Smooth muscle cell (in vitro differentiated cells): ENCODE data around the gene MS4A6A. TPM values are rescaled to one million over a fixed set of nuclear protein-coding genes. Genes with fewer than 3 reads are reported as not detected.

ENCODE experiments used
- DNase-seq: peaks from one replicate; lab custom pipeline; 2025; ENCODE audit not compliant: unreplicated experiment; lab: John Stamatoyannopoulos, UW
- H2AFZ ChIP-seq: fragments of 200-600 bp; sonication (generic); 2 replicates; pipeline ENCODE4 v1.6.0; 2016; ENCODE audit warnings: antibody characterized with exemption, low read depth, mild to moderate bottlenecking
- H3F3A ChIP-seq: fragments of 200-600 bp; sonication (generic); 2 replicates; pipeline ENCODE4 v1.6.0; 2017; ENCODE audit warnings: antibody characterized with exemption, low read depth
- H3K27ac ChIP-seq: fragments of 200-600 bp; sonication (generic); 2 replicates; pipeline ENCODE4 v1.5.1; 2016; ENCODE audit warnings: low read depth, mild to moderate bottlenecking
- H3K27me3 ChIP-seq: fragments of 200-600 bp; sonication (generic); 2 replicates; pipeline ENCODE4 v1.6.1; 2016; ENCODE audit warnings: low read depth, mild to moderate bottlenecking
- H3K36me3 ChIP-seq: fragments of 200-600 bp; sonication (generic); 2 replicates; pipeline ENCODE4 v1.5.1; 2016; ENCODE audit warnings: low read depth
- H3K4me1 ChIP-seq: fragments of 200-600 bp; sonication (generic); 2 replicates; pipeline ENCODE4 v1.5.1; 2016; ENCODE audit warnings: low read depth
- H3K4me2 ChIP-seq: fragments of 200-600 bp; sonication (generic); 2 replicates; pipeline ENCODE4 v1.6.0; 2016; ENCODE audit warnings: mild to moderate bottlenecking
- H3K4me3 ChIP-seq: fragments of 200-600 bp; sonication (generic); 2 replicates; pipeline ENCODE4 v1.5.1; 2016; ENCODE audit warnings: mild to moderate bottlenecking
- H3K79me2 ChIP-seq: fragments of 200-600 bp; sonication (generic); 2 replicates; pipeline ENCODE4 v1.6.0; 2016; ENCODE audit warnings: low read depth, mild to moderate bottlenecking
- H3K9ac ChIP-seq: fragments of 200-600 bp; sonication (generic); 2 replicates; pipeline ENCODE4 v1.6.0; 2016; ENCODE audit warnings: low read depth
- H3K9me3 ChIP-seq: fragments of 200-600 bp; sonication (generic); replicated peaks from 2 replicates; pipeline ENCODE4 v1.5.1; 2016; ENCODE audit warnings: low read depth
- H4K20me1 ChIP-seq: fragments of 200-600 bp; sonication (generic); 2 replicates; pipeline ENCODE4 v1.6.0; 2016; ENCODE audit warnings: low read depth
- CTCF ChIP-seq: fragments of 200-600 bp; sonication (generic); IDR thresholded peaks from 2 replicates; pipeline ENCODE4 v1.5.1; 2017; ENCODE audit warnings: borderline replicate concordance, mild to moderate bottlenecking, antibody characterized with exemption; ENCODE audit not compliant: insufficient read depth, poor library complexity, severe bottlenecking
- WGBS: methylation state at CpG from one replicate; pipeline ENCODE4 v1.1.7; 2016; ENCODE audit warnings: low lambda C conversion rate; 5-methylcytosine and 5-hydroxymethylcytosine counted together
- polyA plus RNA-seq: library from polyadenylated mRNA; unstranded; fragments of >200 nt; fragmentation: Nextera tagmentation; extraction: Ambion mirVana; gene quantifications from 2 replicates; pipeline ENCODE4 v1.2.1, GENCODE V29; 2016
- total RNA-seq: library from RNA; depleted of rRNA; stranded (reverse); fragments of >200 nt; gene quantifications from 2 replicates; pipeline ENCODE4 v1.2.3, GENCODE V29; 2014

MS4A6A gene
- total and polyA plus RNA-seq, 2 experiments from 2014 or later, result not detected

- no peak overlapping the region for H3K27ac ChIP-seq
- no peaks in the 10 kb centered on the region for H3K4me1 ChIP-seq
- no peaks in the 10 kb centered on the region for H3K27me3 ChIP-seq
- no peaks in the 10 kb centered on the region for H4K20me1 ChIP-seq
- no peak overlapping the region for H3K4me2 ChIP-seq
- 57% methylated on average over 1 of the region's 1 CpG for WGBS
- no peaks in the 10 kb centered on the region for H3K79me2 ChIP-seq
- no peak for DNase-seq
- no peaks in the 10 kb centered on the region for H3K36me3 ChIP-seq
- no peaks in the 10 kb centered on the region for H3K9me3 ChIP-seq
- H3K4me3 ChIP-seq, result no peak overlapping the region
- no peaks in the 10 kb centered on the region for H3F3A ChIP-seq
- no peak for TF ChIP-seq CTCF
- H2AFZ ChIP-seq, result no peak overlapping the region
- no peak overlapping the region for H3K9ac ChIP-seq
These were observed 32.6 kb downstream of the MS4A6A start for GRCh38 chr11:60150279-60150678.

GRCh38 chr11:60145677-60146076 lies 37.2 kb downstream of the MS4A6A start:
- no peaks in the 10 kb centered on the region for H3K9me3 ChIP-seq
- 77% methylated on average over 3 of the region's 3 CpGs for WGBS
- DNase-seq, result no peak
- H2AFZ ChIP-seq, result no peak overlapping the region
- no peak overlapping the region for H3K4me3 ChIP-seq
- no peak for TF ChIP-seq CTCF
- H3K4me2 ChIP-seq, result no peak overlapping the region
- no peaks in the 10 kb centered on the region for H3F3A ChIP-seq
- H3K27me3 ChIP-seq, result no peaks in the 10 kb centered on the region
- no peaks in the 10 kb centered on the region for H4K20me1 ChIP-seq
- H3K36me3 ChIP-seq, result no peaks in the 10 kb centered on the region
- H3K27ac ChIP-seq, result no peak overlapping the region
- no peaks in the 10 kb centered on the region for H3K79me2 ChIP-seq
- no peaks in the 10 kb centered on the region for H3K4me1 ChIP-seq
- no peak overlapping the region for H3K9ac ChIP-seq

- TF ChIP-seq CTCF, result no peak
- Histone ChIP-seq H3K27ac (peak overlapping the region; percentile 15), H3K4me3 (no peak overlapping the region), H3K27me3 (no peaks in the 10 kb centered on the region), H2AFZ (no peak overlapping the region), H3F3A (no peaks in the 10 kb centered on the region), H4K20me1 (no peaks in the 10 kb centered on the region), H3K4me2 (no peak overlapping the region), H3K4me1 (no peaks in the 10 kb centered on the region), H3K79me2 (no peaks in the 10 kb centered on the region), H3K9ac (no peak overlapping the region), H3K9me3 (no peaks in the 10 kb centered on the region), H3K36me3 (no peaks in the 10 kb centered on the region)
- DNase-seq, result no peak
- 71% methylated on average over 3 of the region's 3 CpGs for WGBS
These were observed 39.1 kb downstream of the MS4A6A start for GRCh38 chr11:60143768-60144167.

- no peak for DNase-seq
- WGBS, result 16% methylated on average over 1 of the region's 1 CpG
- no peaks in the 10 kb centered on the region for H3K79me2 ChIP-seq
- H3K36me3 ChIP-seq, result no peaks in the 10 kb centered on the region
- no peaks in the 10 kb centered on the region for H3F3A ChIP-seq
- H3K27ac ChIP-seq, result no peak overlapping the region
- TF ChIP-seq CTCF, result no peak
- H3K9me3 ChIP-seq, result no peaks in the 10 kb centered on the region
- no peaks in the 10 kb centered on the region for H3K4me1 ChIP-seq
- no peaks in the 10 kb centered on the region for H4K20me1 ChIP-seq
- H3K4me2 ChIP-seq, result no peak overlapping the region
- H3K9ac ChIP-seq, result no peak overlapping the region
- H2AFZ ChIP-seq, result no peak overlapping the region
- H3K27me3 ChIP-seq, result no peaks in the 10 kb centered on the region
- H3K4me3 ChIP-seq, result no peak overlapping the region
These were observed 49.0 kb downstream of the MS4A6A start for GRCh38 chr11:60133917-60134316.
